Hair follicle dermal papilla cell (primary cell): ENCODE measurements around the gene MYH1. TPM values are rescaled to one million over a fixed set of nuclear protein-coding genes. Genes with fewer than 3 reads are reported as not detected.

ENCODE experiments used
- total RNA-seq: library from RNA; depleted of rRNA; stranded (reverse); fragments of >200 nt; gene quantifications from 2 replicates; pipeline ENCODE4 v1.2.3, GENCODE V29; 2012

The MYH1 gene
- not detected in 2 replicates for total RNA-seq

GRCh38 chr17:10518271-10519037 lies at the start of gene MYH1:
Gene MYH1, minus strand, starts transcription at chr17:10518542. Its CDS starts 1,900 bp downstream, at chr17:10516642.

GRCh38 chr17:10549096-10549842 lies 30.9 kb upstream of the MYH1 start, which contains the start of gene MYH2:
Gene MYH2, minus strand, starts transcription at chr17:10549658. Its CDS starts 1,738 bp downstream, at chr17:10547920.

GRCh38 chr17:10469459-10469858 lies 48.9 kb downstream of the MYH1 start, which contains the start of gene MYH4:
Gene MYH4, minus strand, starts transcription at chr17:10469559. Its CDS starts 2,814 bp downstream, at chr17:10466745.

Other genes with a start within 250 kb of the MYH1 start
- not detected in 2 replicates for gene MYH13, start 145.5 kb downstream of the MYH1 start, total RNA-seq
- not detected in 2 replicates for gene MYH8, start 96.6 kb downstream of the MYH1 start, total RNA-seq
- gene MYH4, start 49.0 kb downstream of the MYH1 start, total RNA-seq, result not detected in 2 replicates
- not detected in 2 replicates for gene MYH2, start 31.1 kb upstream of the MYH1 start, total RNA-seq
- 0.12 and 4.9 TPM in 2 replicates for gene MYH3, start 138.8 kb upstream of the MYH1 start, total RNA-seq
- gene SCO1, start 179.0 kb upstream of the MYH1 start, total RNA-seq, result 15.8 and 20.1 TPM in 2 replicates
- 12.5 and 12.7 TPM in 2 replicates for gene ADPRM, start 179.1 kb upstream of the MYH1 start, total RNA-seq
- 5.2 and 5.4 TPM in 2 replicates for gene TMEM220, start 211.5 kb upstream of the MYH1 start, total RNA-seq